SK-N-SH (cell line): ENCODE results near the gene ACTN4.

Experiments used
- JUND ChIP-seq: IDR thresholded peaks from 2 replicates; pipeline ENCODE4 v1.4.0; 2012
- PBX3 ChIP-seq: IDR thresholded peaks from 2 replicates; pipeline ENCODE4; 2012
- RFX5 ChIP-seq: IDR thresholded peaks from 2 replicates; pipeline ENCODE4 v1.6.1; 2012; ENCODE audit warnings: mild to moderate bottlenecking, improper control_type of control experiment, low read length
- SIN3A ChIP-seq: IDR thresholded peaks from 2 replicates; pipeline ENCODE4 v1.6.1; 2012; ENCODE audit warnings: low read depth, mild to moderate bottlenecking, low read length, moderate library complexity, borderline replicate concordance
- USF1 ChIP-seq: IDR thresholded peaks from 2 replicates; pipeline ENCODE4 v1.4.0; 2012; ENCODE audit warnings: low read depth, borderline replicate concordance
- TF ChIP-seq, protein P1 (sequence below): fragments of 200-600 bp; sonication (generic); IDR thresholded peaks from 2 replicates; pipeline ENCODE4 v1.6.1; 2017; ENCODE audit warnings: antibody characterized with exemption, mild to moderate bottlenecking, moderate library complexity

DNA sequence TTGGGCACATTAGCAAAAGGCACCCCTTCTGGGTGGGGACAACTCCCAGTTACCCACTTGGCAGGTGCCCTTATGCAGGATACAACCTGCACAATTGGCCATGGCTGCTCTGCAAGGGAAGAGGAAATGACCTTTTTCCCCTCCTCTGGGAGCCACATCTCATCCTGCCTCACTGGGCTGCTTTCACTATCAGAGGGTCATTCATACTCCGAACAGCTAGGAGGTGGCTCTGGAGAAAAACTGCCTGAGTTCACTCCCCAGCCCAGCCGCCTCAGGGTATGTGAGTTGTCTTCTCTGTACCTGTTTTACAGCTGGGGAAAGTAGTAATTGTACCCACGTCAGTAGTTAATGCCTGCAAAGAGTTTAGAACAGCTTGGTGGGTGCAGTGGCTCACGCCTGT lies 7.1 kb upstream of the ACTN4 start:
- TF ChIP-seq USF1 (no peak), RFX5 (no peak), SIN3A (no peak), PBX3 (no peak), JUND (no peak)
- TF ChIP-seq, protein P1, sequence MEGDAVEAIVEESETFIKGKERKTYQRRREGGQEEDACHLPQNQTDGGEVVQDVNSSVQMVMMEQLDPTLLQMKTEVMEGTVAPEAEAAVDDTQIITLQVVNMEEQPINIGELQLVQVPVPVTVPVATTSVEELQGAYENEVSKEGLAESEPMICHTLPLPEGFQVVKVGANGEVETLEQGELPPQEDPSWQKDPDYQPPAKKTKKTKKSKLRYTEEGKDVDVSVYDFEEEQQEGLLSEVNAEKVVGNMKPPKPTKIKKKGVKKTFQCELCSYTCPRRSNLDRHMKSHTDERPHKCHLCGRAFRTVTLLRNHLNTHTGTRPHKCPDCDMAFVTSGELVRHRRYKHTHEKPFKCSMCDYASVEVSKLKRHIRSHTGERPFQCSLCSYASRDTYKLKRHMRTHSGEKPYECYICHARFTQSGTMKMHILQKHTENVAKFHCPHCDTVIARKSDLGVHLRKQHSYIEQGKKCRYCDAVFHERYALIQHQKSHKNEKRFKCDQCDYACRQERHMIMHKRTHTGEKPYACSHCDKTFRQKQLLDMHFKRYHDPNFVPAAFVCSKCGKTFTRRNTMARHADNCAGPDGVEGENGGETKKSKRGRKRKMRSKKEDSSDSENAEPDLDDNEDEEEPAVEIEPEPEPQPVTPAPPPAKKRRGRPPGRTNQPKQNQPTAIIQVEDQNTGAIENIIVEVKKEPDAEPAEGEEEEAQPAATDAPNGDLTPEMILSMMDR, result no peak
